ENCODE data around the gene SLC5A9.

DNA sequence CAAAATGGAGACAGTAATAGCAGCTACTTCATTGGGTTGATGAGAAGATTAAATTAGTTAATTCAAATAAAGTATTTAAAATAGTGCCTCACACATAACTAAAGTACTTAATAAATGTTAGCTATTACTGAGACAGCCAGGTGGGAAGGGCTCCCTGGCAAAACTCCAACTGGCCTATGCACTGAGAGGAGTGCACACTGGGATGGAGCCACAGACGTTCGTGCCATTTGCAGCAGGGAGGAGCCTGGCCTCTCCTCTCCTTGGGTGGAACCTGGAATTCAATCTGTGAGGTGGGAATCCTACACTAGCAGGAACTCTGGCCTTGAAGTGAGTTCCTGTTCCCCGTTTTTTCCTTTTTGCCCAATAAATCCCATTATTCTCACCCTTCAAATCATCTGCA is 28.1 kb downstream of the SLC5A9 start:
- TF ChIP-seq HCFC1 (IDR thresholded peaks at IDR 0.05; ENCODE audit: low read depth, low read length) (no peak), ZNF510 (CRISPR knock-in tag; IDR thresholded peaks at IDR 0.05; ENCODE audit: low read depth) (no peak)
